Stimulated activated naive CD4-positive, alpha-beta T cell treated with Interleukin-2 at 50 U/mL for 16 hours (primary cell): ENCODE data around the gene GRID2IP.

Source experiments
- DNase-seq: peaks from one replicate; lab custom pipeline; 2025; lab: John Stamatoyannopoulos, UW

The GRID2IP gene

DNA sequence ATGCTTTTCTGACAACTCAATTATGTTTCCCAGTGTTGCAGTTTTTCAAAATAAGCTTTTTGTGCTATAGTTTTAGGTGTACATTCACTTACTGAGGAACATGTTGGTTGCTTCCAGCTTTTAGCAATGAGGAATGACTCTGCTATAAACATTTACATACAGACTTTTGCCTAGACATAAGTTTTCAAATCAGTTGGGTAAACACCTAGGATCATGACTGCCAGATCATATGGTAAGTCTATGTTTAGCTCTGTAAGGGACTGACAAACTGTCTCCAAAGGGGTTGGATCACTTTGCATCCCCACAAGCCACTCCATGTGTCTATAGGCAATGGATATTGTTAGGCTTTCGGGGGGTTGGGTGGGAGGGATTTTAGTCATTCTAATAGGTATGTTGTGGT lies 10.8 kb upstream of the GRID2IP start:
- DNase-seq, result no peak

DNA sequence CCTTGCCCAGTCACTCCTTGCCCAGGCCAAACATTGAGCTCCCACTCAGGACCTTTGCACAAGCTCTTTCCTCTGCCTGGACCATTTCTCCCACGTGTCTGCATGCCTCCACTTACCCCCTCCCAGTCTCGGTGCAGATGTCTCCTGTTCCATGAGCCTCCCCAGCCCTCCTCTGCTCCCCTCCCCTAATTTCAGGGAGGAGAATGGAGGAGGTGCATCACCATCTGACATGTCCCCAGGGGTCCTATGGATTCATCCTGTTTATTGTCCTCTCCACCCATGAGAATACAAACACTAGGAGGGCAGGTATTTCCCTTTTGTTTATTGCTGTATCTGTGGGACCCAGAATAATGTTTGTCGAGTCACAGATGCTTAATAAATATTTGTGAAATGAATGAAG lies 8.6 kb upstream of the GRID2IP start:
- no peak for DNase-seq

DNA sequence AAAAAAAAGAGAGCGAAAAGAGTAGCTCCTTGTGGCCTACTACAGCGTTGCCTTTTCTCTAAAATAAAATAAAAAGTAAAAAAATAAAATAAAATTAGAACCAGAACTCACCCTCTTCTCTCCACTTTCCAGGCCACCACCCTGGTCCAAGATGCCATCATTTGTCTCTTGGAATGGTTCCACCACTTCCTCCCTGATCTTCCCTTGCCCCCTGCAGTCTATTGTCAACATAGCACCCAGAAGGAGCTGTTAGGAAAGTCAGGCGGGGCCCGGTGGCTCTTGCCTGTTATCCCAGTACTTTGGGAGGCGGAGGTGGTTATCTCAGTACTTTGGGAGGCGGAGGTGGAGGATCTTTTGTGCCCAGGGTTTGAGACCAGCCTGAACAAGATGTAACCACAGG lies 7.6 kb upstream of the GRID2IP start:
- DNase-seq, result no peak

DNA sequence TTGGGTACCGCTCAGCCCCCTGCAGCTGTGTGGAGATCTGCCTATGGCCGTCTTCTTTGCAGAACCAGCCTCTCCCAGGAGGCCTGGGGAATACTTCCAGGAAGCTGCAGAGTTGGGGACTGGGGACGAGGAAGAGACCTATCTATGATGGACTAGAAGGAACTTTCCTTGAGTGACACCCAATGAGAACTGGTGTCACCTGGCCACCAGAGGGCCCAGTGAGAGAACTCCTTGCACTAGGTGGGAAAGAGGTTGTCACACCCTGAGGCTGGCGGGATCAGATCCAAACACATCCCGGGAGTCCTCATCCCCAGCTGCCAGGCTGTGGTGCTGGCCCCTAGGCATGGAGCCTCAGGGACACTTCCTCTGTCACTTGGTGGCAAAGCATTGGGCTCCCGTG lies 4.9 kb upstream of the GRID2IP start:
- DNase-seq, result no peak

DNA sequence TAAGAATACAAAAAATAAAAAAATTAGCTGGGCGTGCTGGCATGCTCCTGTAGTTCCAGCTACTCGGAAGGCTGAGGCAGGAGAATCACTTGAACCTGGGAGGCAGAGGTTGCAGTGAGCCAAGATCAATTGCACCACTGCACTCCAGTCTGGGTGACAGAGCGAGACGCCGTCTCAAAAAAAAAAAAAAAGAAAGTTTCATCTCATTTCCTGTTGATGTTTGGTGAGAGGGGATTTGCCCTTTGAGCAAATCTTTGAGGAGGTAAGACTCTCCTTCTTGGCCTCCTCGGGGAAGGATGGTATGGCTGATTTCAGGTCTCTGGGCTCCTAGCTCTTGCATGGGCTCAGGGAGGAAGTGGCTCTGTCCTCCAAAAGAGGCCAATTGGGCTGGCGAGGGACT lies 3.6 kb upstream of the GRID2IP start:
- no peak for DNase-seq

DNA sequence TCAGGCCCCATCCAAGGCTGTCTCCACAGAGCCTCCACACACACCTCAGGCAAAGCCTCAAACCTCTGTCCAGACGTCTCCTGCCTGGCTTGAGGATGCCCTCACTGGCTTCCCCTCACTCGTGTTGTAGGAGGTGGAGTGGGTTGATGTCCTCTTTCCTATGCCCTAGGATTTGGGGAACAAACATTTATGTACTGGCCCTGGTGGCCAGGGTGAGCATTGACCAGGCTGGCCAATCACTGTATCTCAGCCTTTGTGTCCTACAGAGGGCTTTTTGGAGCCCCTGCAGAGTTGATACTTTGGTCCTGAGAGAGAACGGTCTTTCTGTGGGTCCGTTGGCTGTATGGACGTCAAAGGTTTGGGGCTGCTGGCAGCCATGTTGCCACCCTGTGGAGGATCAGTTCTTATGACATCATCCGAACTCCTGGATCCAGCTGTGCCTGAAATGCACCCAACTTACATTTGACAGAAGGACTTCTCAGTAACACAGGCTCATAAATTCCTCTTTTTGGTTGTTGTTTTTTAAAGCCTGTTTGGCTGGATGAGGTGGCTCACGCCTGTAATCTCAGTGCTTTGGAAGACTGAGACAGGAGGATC lies 2.3 kb upstream of the GRID2IP start:
- DNase-seq, result no peak

DNA sequence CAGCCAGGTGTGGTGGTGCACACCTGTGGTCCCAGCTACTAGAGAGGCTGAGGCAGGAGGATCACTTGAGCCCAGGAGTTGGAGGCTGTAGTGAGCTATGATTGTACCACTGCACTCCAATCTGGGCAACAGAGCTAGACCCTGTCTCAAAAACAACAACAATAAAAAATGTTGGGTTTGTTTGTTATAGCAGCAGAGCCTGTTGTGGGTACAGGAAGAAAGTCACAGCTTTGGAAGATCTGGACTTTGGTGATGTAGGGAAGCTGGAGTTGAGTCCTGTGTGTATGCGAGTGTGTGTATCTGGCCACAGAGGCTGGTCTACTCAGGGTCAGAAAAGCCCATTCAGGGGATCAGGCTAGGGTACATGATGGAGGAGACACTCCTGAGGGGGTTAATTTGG lies 3.9 kb downstream of the GRID2IP start:
- no peak for DNase-seq

DNA sequence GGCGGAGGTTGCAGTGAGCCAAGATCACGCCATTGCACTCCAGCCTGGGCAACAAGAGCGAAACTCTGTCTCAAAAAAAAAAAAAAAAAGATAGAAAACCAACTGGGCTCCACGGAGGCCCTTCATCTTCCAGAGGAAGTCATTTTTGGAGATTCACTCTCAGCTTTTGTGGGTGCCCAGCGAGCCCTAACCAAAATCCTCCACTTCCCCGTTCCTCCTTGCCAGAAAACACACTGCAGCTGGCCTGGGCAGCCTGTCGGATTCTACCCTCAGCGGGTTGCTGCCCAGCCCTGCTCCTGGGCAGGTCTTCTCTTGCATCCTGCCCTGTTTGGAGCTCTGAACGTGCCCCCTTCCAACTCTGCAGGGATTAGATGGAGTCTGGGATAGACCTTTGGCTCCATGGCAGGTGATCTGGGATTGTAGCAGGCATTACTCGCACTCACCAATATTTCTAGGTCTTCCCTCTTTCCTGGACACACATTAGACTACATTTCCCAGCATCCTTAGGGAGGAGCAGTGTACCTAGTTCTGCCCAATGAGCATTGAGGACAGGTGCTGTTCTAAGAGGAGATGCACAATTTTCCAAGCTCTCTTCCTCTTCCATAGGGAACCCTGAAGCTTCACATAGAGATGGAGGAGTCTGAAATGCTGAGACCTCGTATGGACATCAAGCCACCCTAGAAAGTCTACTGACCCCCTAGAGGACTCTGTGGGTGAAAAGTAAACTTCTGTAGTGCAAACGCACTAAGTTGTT lies 4.6 kb downstream of the GRID2IP start:
- no peak for DNase-seq

DNA sequence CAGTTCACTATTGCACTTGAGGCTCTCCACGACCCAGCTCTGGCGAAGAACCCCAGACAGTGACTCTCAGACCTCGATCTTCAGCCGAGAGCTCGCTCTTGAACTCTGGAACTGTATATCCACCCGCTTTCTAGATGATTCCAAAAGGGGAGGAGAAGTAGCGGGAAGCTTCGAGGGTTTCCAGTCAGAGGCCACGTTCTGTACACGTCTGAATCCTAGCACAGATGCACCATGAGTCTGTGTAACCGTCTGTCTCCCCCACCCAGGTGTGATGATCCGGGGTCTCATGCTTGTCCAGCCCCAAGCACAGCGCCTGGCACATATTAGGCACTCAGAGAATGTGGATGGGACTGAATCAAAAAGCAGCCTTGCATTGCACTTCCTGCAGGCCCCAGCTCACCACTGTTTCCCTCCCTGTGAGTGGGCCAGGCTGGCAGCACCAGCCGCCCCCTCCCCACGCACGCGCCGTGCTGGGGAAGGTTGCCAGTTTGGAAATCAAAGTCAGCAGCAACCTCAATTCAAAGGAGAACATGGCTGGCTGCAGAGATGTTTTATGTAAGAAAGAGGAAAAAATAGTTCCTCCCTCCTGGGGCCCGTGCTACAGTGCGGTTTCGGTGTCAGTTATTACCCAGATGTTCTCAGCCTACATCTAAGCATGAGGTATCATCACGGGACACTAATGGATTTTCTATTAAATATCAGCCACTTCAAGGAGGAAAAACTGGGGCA lies 5.7 kb downstream of the GRID2IP start:
- DNase-seq, result no peak

DNA sequence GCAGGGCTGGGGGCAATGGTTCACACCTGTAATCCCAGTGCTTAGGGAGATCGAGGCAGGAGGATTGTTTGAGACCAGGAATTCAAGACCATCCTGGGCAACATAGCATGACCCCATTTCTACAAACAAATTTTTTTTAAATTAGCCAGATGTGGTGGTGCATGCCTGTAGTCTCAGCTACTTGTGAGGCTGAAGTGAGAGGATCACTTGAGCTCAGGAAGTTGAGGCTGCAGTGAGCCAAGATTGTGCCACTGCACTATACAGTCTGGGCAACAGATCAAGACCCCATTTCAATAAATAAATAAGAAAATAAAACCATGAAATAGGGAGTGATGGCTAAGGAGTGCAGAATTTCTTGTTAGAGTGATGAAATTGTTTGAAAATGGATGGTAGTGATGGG lies 8.9 kb downstream of the GRID2IP start:
- no peak for DNase-seq

DNA sequence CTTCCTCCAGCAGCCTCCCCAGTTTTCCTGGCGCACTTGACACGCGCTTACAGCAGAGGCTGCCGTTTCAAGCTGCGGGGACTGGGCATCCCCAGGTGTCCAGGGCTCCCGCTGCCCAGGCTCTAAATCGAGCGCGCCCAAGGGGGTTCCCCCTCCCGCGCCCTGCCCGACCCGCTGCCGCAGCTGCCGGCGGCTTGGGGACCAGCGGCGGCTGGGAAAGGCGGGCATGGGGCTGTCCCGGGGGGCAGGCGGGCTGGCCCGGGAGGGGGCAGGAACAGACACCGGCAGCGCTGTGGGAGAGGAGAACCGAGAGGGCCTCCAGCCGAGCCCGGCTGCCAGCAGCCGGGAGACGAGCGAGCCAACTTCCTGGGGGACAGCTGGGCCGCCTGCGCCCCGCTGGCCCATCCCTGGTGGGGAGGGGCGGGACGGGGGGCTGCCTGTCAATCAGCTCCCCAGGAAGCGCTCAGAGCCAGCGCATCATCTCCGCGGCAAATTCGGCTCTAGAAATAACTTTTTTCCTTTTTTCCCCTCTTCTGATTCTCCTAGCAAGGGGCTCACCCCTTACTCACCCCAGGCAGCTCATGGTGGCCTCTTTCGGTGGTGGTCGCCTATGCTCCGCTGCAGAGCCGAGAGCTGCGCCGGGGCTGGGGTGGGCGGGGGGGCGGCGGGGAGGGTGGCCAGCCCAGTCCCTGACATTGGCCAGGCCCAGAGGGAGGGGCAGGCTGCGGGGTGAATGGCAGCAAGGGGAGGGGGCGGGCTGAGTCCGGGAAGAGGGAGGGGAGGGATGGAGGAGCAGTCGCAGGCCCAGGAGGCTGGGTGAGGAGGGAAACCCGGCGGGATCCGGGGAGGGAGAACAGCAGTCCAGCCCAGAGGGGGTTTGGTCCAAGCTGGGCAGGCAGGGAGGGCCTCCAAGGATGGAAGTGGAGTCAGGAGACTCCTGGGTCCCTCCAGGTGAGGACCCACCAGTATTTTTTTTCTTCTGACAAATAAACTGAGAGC lies 14.7 kb downstream of the GRID2IP start:
- no peak for DNase-seq

DNA sequence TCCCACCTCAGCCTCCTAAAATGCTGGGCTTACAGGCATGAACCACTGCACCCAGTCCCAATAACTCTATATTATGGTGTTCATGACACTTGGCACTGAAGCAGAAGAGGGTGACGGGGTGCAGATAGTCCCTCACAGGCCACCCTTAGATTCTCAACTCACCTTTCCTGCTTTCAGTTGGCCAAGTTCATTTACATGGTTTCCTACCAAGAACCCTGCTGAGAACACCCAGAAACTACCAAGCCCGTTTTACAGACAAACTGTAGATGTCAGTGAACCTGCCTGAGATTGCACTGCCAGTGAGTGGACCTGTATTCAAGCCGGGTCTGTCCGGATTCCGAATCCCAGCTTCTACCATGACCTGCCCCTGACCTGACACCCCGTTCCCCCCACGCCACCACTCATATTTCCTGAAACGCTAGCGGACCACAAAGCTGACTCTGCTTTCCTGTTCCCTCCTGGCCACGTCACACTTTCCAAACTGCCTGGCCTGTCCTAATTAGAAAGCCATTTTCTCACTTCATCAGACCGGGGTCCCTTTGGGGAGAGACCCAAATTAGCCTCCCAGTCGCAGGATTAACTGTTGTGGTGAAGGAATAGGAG lies 17.3 kb downstream of the GRID2IP start:
- DNase-seq, result peak; percentile 25

DNA sequence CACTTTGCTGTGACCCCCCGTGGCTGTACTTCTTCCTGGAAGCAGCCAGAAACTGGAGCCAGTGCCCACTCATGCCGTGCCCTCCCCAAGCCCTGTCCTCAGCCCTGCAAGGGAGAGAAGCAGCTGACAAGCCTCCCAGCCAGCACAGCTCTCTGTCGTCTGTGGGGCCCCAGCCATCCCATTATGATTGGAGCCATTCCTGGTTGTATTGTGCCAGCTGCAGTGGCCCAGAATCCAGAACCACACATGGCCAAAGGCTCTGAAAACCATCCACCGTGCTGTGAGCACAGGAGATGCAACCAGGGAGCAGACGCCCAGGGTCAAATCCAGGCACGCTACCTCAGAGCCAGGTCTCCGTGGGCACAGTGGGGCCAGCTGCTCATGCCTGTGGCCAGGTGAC lies 18.7 kb downstream of the GRID2IP start:
- DNase-seq, result no peak

DNA sequence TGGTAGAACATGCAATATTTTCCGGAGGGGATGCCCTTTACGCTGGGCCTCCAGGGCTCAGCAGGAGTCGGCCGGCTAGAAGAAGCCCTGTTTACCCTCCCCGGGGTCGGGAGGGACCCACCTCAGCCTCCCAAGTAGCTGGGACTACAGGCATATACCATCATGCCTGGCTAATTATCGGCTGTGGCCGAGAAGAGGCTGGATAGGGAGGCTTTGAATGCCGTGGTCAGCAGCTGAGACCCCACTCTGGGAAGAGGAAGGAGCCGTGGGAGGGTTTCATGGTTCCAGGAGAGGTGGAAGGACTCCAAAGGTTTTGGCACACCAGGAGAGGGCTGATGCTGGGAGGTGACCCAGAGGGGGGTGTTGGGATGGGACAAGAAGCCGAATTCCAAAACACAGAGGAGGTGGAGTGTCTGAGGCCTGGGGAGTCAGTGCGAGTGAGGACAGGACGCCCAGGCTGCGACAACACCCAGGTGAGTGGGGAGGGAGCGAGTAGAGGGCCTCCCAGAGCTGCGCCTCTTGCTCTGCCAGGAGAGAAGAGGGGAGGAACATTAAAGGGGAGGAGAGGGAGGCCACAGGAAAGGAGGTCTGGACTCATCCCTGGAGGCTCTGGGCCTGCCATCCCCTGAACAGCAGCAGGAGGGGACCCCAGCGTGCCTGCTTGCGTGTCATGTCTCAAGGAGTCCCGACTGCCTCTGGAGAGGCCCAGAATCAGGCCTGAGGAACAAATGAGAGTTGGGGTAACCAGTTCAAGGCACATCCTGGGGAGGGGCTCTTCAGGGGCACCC lies 19.6 kb downstream of the GRID2IP start:
- DNase-seq, result no peak

DNA sequence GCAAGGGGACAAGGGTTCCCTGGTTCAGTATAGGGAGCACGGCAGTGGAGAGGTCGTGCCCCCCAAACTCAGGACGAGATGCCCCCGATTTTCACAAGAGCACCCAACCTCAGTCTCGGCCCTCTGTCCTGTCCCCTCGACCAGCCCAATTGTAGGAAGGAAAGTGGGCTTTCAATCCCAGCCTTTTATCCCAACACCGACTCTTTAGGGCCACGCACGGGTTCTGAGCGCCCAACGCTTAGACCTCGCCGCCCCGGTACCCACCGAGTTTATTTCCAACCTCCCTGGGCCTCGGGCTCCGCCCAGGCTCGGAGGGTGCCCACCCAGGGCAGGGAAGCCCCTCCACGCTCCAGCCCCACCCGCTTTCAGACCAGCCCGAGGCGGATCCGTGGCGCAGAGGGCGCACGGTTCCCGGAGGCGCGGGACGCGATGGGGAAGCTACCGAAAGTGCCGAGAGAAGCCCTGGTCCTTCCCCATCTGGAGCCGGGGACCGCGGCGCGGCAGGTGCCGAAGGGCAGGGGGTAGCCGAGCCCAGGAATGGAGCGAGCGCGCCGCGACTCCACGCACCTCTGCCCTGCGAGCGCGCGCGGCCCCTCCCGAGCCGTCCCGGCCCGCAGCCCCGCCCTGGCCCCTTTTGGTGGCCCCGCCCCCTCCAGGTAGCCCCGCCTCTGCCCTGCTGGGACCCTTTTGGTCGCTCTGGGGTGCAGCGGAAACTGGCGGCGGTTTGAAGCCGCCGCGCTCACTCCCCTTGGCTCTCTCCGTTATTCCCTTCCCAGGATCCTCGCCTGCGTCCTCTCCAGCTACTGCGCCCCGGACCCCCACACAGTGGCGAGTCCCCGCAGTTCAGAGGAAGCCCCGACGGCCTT lies 20.4 kb downstream of the GRID2IP start:
- DNase-seq, result peak; percentile 18

DNA sequence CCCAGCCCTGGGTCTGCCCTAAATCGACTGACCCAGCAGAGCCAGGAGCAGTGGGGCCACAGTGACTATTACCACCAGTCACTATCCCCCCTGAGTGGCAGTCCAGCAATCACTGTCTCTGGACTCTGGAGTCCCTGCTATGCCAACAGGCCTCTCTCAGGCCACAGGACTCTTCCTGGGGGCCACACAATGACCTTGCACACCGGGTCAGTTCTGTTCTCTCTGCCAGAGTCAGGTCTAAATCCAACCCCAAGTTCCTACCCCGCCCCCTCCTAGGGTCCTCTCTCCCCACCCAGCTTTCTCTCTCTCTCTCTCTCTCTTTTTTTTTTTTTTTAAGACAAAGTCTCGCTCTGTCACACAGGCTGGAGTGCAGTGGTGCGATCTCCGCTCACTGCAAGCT lies 21.6 kb downstream of the GRID2IP start:
- no peak for DNase-seq

DNA sequence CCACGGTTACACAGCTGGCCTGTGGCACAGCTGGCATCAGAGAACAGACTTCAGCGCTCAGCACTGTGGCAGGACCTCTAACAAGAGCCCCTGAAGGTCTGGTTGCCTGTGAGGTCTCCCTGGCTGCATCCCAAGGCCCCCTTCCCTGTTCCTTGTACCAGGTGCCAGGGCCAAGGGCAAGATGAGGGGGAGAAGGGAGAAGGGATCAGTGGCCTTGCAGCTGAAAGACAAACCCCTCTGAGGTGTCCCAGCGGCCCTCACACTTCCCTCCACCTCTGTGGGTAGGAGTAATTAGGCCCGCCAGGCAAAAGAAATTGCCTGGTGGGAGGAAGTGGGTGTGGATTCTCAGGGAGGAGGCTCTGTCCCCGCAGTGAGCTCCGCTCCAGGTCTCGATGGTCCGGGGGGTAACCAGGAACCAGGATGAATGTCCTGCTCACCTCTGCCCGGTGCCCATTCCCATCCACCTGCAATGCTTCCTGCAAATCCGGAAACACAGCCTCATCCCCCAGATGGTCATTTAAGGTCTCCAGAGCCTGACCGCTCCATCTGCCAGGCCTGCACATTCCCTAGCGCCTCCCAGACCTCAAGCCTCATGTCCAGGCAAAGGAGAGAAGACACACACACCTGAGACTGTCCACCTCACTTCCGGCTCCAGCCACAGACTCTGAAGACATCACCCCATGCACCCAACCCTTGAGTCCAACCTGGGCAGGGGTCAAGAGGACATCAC lies 22.7 kb downstream of the GRID2IP start:
- DNase-seq, result no peak

DNA sequence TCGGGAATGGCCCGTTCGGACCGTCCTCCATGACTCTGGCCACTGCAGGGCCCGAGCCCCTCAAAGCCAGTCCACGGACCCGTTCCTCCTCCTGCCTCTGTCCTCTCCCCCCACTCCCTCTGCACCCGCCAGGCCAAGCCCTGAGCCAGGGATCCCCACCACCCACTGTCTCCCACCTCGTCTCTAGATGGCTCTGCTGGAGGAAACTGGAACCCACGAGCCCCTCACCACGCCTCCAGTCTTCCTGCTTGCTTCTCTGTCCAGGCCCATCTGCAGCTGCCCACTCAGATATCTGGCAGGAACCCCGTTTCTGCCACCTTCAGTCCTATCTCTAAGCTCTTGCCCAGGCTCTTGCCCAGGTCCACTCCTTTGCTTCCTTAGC lies 24.3 kb downstream of the GRID2IP start:
- no peak for DNase-seq
